HEK293 (cell line): ENCODE data around the gene ST6GALNAC1.

Experiments
- CTCF ChIA-PET: fragments of 350-600 bp; formaldehyde crosslinking; extraction: SDS; loops from one replicate; lab custom pipeline; 2021; ENCODE audit warnings: antibody characterized with exemption; lab: Yijun Ruan, JAX
- POLR2A ChIA-PET: fragments of 300-600 bp; formaldehyde crosslinking; extraction: SDS; loops from one replicate; lab custom pipeline; 2020; ENCODE audit warnings: antibody characterized with exemption, inconsistent platforms; lab: Yijun Ruan, JAX
- H3K27ac ChIP-seq: fragments of 200-500 bp; sonication (Bioruptor generic); 2 replicates; pipeline ENCODE4 v1.5.1; 2014; ENCODE audit warnings: low read depth, low read length, control low read depth, inconsistent platforms; ENCODE audit errors: extremely low read depth
- H3K36me3 ChIP-seq, 2 experiments: fragments of 200-500 bp in 1 of 2; sonication (Bioruptor generic) in 1 of 2; 1 replicate in 1 of 2; 2 replicates in 1 of 2; pipeline ENCODE4 v1.5.1; 2014 to 2017; ENCODE audit warnings: inconsistent platforms in 2 of 2, low read length in 2 of 2; ENCODE audit not compliant: control insufficient read depth in 2 of 2, insufficient read depth in 1 of 2
- H3K4me1 ChIP-seq: fragments of 200-500 bp; sonication (Bioruptor generic); 2 replicates; pipeline ENCODE4 v1.5.1; 2014; ENCODE audit warnings: mild to moderate bottlenecking, low read length, inconsistent platforms; ENCODE audit not compliant: control insufficient read depth, insufficient read depth
- H3K4me3 ChIP-seq: 2 replicates; pipeline ENCODE4 v1.5.1; 2011; ENCODE audit warnings: low read depth, mild to moderate bottlenecking, control low read depth, low read length, moderate library complexity
- H3K9me3 ChIP-seq: fragments of 200-500 bp; sonication (Bioruptor generic); 2 replicates; pipeline ENCODE4 v1.5.1; 2014; ENCODE audit warnings: low read depth, low read length, inconsistent platforms; ENCODE audit not compliant: control insufficient read depth, insufficient read depth
- ELK4 ChIP-seq: IDR thresholded peaks from 2 replicates; pipeline ENCODE4 v1.6.1; 2011; ENCODE audit warnings: mild to moderate bottlenecking, low read depth, low read length, borderline replicate concordance
- GLIS2 ChIP-seq: fragments of 450-650 bp; formaldehyde crosslinking; IDR thresholded peaks from 2 replicates; pipeline ENCODE4 v1.5.1; 2016; ENCODE audit warnings: missing biosample characterization, missing genetic modification characterization
- OSR2 ChIP-seq: fragments of 450-650 bp; formaldehyde crosslinking; IDR thresholded peaks from 2 replicates; pipeline ENCODE4 v1.5.1; 2016; ENCODE audit warnings: missing biosample characterization, missing genetic modification characterization
- RBAK ChIP-seq: fragments of 450-650 bp; formaldehyde crosslinking; IDR thresholded peaks from 2 replicates; pipeline ENCODE4 v1.5.1; 2016; ENCODE audit warnings: missing biosample characterization, missing genetic modification characterization
- SALL2 ChIP-seq: fragments of 450-650 bp; formaldehyde crosslinking; IDR thresholded peaks from 2 replicates; pipeline ENCODE4 v1.5.0; 2017; ENCODE audit warnings: missing biosample characterization, mild to moderate bottlenecking, missing genetic modification characterization, borderline replicate concordance
- SP3 ChIP-seq: fragments of 450-650 bp; formaldehyde crosslinking; IDR thresholded peaks from 2 replicates; pipeline ENCODE4 v1.5.1; 2016; ENCODE audit warnings: missing biosample characterization, missing genetic modification characterization
- YY1 ChIP-seq: fragments of 450-650 bp; formaldehyde crosslinking; IDR thresholded peaks from 2 replicates; pipeline ENCODE4 v1.5.1; 2018; ENCODE audit warnings: missing biosample characterization, missing genetic modification characterization
- ZNF146 ChIP-seq: fragments of 450-650 bp; formaldehyde crosslinking; IDR thresholded peaks from 2 replicates; pipeline ENCODE4 v1.5.1; 2016; ENCODE audit warnings: missing biosample characterization, missing genetic modification characterization
- ZNF157 ChIP-seq: fragments of 450-650 bp; formaldehyde crosslinking; IDR thresholded peaks from 2 replicates; pipeline ENCODE4 v1.5.1; 2016; ENCODE audit warnings: missing biosample characterization, missing genetic modification characterization
- ZNF169 ChIP-seq: fragments of 450-650 bp; formaldehyde crosslinking; IDR thresholded peaks from 2 replicates; pipeline ENCODE4 v1.5.1; 2016; ENCODE audit warnings: missing biosample characterization, missing genetic modification characterization
- ZNF18 ChIP-seq: fragments of 450-650 bp; formaldehyde crosslinking; IDR thresholded peaks from 2 replicates; pipeline ENCODE4 v1.5.1; 2016; ENCODE audit warnings: missing biosample characterization, missing genetic modification characterization
- ZNF221 ChIP-seq: fragments of 450-650 bp; formaldehyde crosslinking; IDR thresholded peaks from 2 replicates; pipeline ENCODE4 v1.5.1; 2017; ENCODE audit warnings: missing biosample characterization, missing genetic modification characterization, borderline replicate concordance
- ZNF26 ChIP-seq: fragments of 450-650 bp; formaldehyde crosslinking; IDR thresholded peaks from 2 replicates; pipeline ENCODE4 v1.5.1; 2016; ENCODE audit warnings: missing biosample characterization, missing genetic modification characterization
- ZNF350 ChIP-seq: fragments of 450-650 bp; formaldehyde crosslinking; IDR thresholded peaks from 2 replicates; pipeline ENCODE4 v1.5.0; 2017; ENCODE audit warnings: missing biosample characterization, mild to moderate bottlenecking, missing genetic modification characterization
- ZNF37A ChIP-seq: fragments of 450-650 bp; IDR thresholded peaks from 2 replicates; pipeline ENCODE4 v1.5.1; 2018; ENCODE audit warnings: missing biosample characterization, missing genetic modification characterization
- ZNF391 ChIP-seq: fragments of 450-650 bp; formaldehyde crosslinking; IDR thresholded peaks from 2 replicates; pipeline ENCODE4 v1.5.1; 2016; ENCODE audit warnings: low read depth, missing biosample characterization, missing genetic modification characterization, borderline replicate concordance
- ZNF404 ChIP-seq: fragments of 450-650 bp; formaldehyde crosslinking; IDR thresholded peaks from 2 replicates; pipeline ENCODE4 v1.5.1; 2017; ENCODE audit warnings: missing biosample characterization, missing genetic modification characterization
- ZNF416 ChIP-seq: fragments of 450-650 bp; formaldehyde crosslinking; IDR thresholded peaks from 2 replicates; pipeline ENCODE4 v1.5.1; 2016; ENCODE audit warnings: missing biosample characterization, missing genetic modification characterization
- ZNF544 ChIP-seq: fragments of 450-650 bp; formaldehyde crosslinking; IDR thresholded peaks from 2 replicates; pipeline ENCODE4 v1.5.0; 2017; ENCODE audit warnings: missing biosample characterization, missing genetic modification characterization
- ZNF704 ChIP-seq: fragments of 450-650 bp; formaldehyde crosslinking; IDR thresholded peaks from 2 replicates; pipeline ENCODE4 v1.5.1; 2016; ENCODE audit warnings: missing biosample characterization, missing genetic modification characterization

The ST6GALNAC1 gene

GRCh38 chr17:76585649-76586593 lies 57.6 kb downstream of the ST6GALNAC1 start, which contains the start of gene ST6GALNAC2 (continued):
- TF ChIP-seq ZNF221 (tag by site-specific recombination) = no peak
- TF ChIP-seq ZNF37A = no peak
- TF ChIP-seq ZNF18 (tag by site-specific recombination) = no peak
- TF ChIP-seq ZNF26 (tag by site-specific recombination) = no peak
- no peak for TF ChIP-seq ZNF704
- peak; percentile 93 for TF ChIP-seq GLIS2 (tag by site-specific recombination)
- TF ChIP-seq SALL2 (tag by site-specific recombination) = no peak
- TF ChIP-seq ZNF544 (tag by site-specific recombination) = no peak
- TF ChIP-seq RBAK (tag by site-specific recombination) = no peak
- TF ChIP-seq ZNF146 (tag by site-specific recombination) = no peak
- no peak for TF ChIP-seq ZNF169 (tag by site-specific recombination)
- peak; percentile 89 for TF ChIP-seq OSR2 (tag by site-specific recombination)
- no peak for TF ChIP-seq ZNF391
- no peak for TF ChIP-seq ZNF416 (tag by site-specific recombination)

- peaks cover 3% of the 10 kb centered on the region; the same call in 1 of the 2 replicates for H3K4me1 ChIP-seq
- H3K9me3 ChIP-seq = no peaks in the 10 kb centered on the region
- H3K27ac ChIP-seq = peak overlapping the region; percentile 71; the same call in 1 of the 2 replicates
- ChIA-PET POLR2A (interaction anchor here (0.8 to 2.0 kb wide), 9 partner anchors 9 to 115 kb away, joined by 3 to 15 read pairs (median 5); partner anchors contain the start of gene PRCD), CTCF (interaction anchor here (0.6 to 2.4 kb wide), 5 partner anchors 17 to 96 kb away, joined by 3 to 10 read pairs (median 5); no protein-coding TSS in a partner anchor)
- TF ChIP-seq ZNF26 (tag by site-specific recombination) (no peak), ZNF350 (no peak), YY1 (tag by site-specific recombination) (no peak), ELK4 (no peak), ZNF404 (no peak), SP3 (tag by site-specific recombination) (no peak), ZNF157 (tag by site-specific recombination) (no peak)
- peak overlapping the region; percentile 48 for H3K4me3 ChIP-seq
- H3K36me3 ChIP-seq = no peaks in the 10 kb centered on the region
Observed at GRCh38 chr17:76585033-76585648, 58.4 kb downstream of the ST6GALNAC1 start.
